KMS-11 (cell line): ENCODE results near the gene METTL9.
A peak's percentile ranks its signal among the peaks of the same experiment; 100 is the strongest.
"Not testable (repeated sequence)": the region's sequence is repeated elsewhere in the genome, so short reads cannot be mapped to it uniquely, and the experiment has no call there.

Source experiments
- H2AFZ ChIP-seq: fragments of 200-600 bp; sonication (generic); 2 replicates; pipeline ENCODE4 v1.6.1; 2016; ENCODE audit warnings: antibody characterized with exemption, mixed run types, low read depth
- H3K27ac ChIP-seq: fragments of 200-600 bp; sonication (generic); 2 replicates; pipeline ENCODE4 v1.6.1; 2016; ENCODE audit warnings: mild to moderate bottlenecking, mixed run types
- H3K27me3 ChIP-seq: fragments of 200-600 bp; sonication (generic); 2 replicates; pipeline ENCODE4 v1.6.1; 2017; ENCODE audit warnings: mild to moderate bottlenecking, low read depth, mixed run types, moderate library complexity; ENCODE audit not compliant: insufficient read depth
- H3K36me3 ChIP-seq: fragments of 200-600 bp; sonication (generic); 2 replicates; pipeline ENCODE4 v1.6.1; 2017; ENCODE audit warnings: mild to moderate bottlenecking, mixed run types; ENCODE audit not compliant: insufficient read depth
- H3K4me1 ChIP-seq: fragments of 200-600 bp; sonication (generic); 2 replicates; pipeline ENCODE4 v1.6.1; 2016; ENCODE audit warnings: mild to moderate bottlenecking, low read depth, mixed run types; ENCODE audit not compliant: poor library complexity, severe bottlenecking
- H3K4me2 ChIP-seq: fragments of 200-600 bp; sonication (generic); 2 replicates; pipeline ENCODE4 v1.7.0; 2016; ENCODE audit warnings: mild to moderate bottlenecking, mixed run types
- H3K4me3 ChIP-seq: fragments of 200-600 bp; sonication (generic); IDR thresholded peaks from 2 replicates; pipeline ENCODE4 v1.6.1; 2017; ENCODE audit warnings: low read depth, low read length, mixed read lengths; ENCODE audit not compliant: insufficient read depth
- H3K79me2 ChIP-seq: fragments of 200-600 bp; sonication (generic); 2 replicates; pipeline ENCODE4 v1.6.1; 2016; ENCODE audit warnings: low read depth, mixed run types; ENCODE audit not compliant: insufficient read depth
- H3K9ac ChIP-seq: fragments of 200-600 bp; sonication (generic); 2 replicates; pipeline ENCODE4 v1.6.1; 2016; ENCODE audit warnings: mild to moderate bottlenecking, mixed run types
- H4K20me1 ChIP-seq: fragments of 200-600 bp; sonication (generic); 2 replicates; pipeline ENCODE4 v1.6.1; 2016; ENCODE audit warnings: mild to moderate bottlenecking, mixed run types; ENCODE audit not compliant: insufficient read depth
- CTCF ChIP-seq: fragments of 200-600 bp; sonication (generic); conservative IDR thresholded peaks from 2 replicates; pipeline ENCODE4 v1.6.1; 2017; ENCODE audit warnings: low read depth, mild to moderate bottlenecking, antibody characterized with exemption, low read length, moderate library complexity, mixed read lengths

Gene METTL9

DNA sequence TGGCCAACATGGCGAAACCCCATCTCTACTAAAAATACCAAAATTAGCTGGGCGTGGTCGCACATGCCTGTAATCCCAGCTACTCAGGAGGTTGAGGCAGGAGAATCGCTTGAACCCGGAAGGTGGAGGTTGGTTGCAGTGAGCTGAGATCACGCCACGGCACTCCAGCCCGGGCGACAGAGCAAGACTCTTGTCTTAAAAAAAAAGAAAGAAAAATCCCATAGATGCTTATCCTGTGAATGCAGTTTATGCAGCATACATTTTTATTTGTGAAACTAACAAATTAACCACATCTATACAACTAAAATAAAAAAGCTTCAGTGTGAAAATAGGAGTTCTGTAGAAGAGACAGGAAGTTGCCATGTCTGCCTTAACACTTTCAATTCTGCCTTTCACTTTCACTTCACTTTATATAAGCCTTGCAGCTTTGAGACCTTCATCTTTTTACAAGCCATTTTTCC is 45.9 kb downstream of the METTL9 start:
- no peak for TF ChIP-seq CTCF
- H3K4me3 ChIP-seq, result no peak overlapping the region
- peak overlapping the region; percentile 51 for H3K27ac ChIP-seq
- H3K79me2 ChIP-seq, result peaks cover 12% of the 10 kb centered on the region
- H3K4me1 ChIP-seq, result peaks cover 45% of the 10 kb centered on the region
- H2AFZ ChIP-seq, result peak overlapping the region; percentile 35
- no peaks in the 10 kb centered on the region for H3K36me3 ChIP-seq
- no peaks in the 10 kb centered on the region for H4K20me1 ChIP-seq
- peak overlapping the region; percentile 90 for H3K4me2 ChIP-seq
- H3K9ac ChIP-seq, result peak overlapping the region; percentile 12; the same call in 1 of the 2 replicates
- no peaks in the 10 kb centered on the region for H3K27me3 ChIP-seq

DNA sequence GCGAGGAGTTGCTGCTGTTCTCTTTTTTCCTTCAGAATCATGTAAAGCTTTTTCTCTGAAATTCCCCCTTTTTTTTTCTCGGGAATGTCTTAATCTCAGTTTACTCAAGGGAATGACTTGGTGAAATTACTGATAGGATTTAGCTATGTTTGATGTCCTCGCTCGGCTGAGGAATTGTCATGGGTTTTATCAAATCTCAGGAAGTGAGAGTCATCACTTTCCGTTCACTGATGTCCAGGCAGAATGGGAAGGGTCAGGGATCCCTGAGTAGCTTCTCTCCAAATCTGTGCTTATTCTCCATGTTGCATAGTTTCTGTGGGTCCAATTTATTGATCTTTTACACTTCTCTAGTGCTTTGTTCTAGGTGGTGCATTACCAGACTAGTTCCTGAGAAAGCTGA is 46.7 kb downstream of the METTL9 start:
- Histone ChIP-seq H3K36me3 (no peaks in the 10 kb centered on the region), H3K4me3 (no peak overlapping the region), H3K79me2 (peaks cover 12% of the 10 kb centered on the region), H3K27me3 (no peaks in the 10 kb centered on the region), H4K20me1 (no peaks in the 10 kb centered on the region), H2AFZ (no peak overlapping the region), H3K4me2 (peak overlapping the region; percentile 90), H3K9ac (no peak overlapping the region), H3K27ac (peak overlapping the region; percentile 51; the same call in 1 of the 2 replicates), H3K4me1 (peaks cover 45% of the 10 kb centered on the region)
- TF ChIP-seq CTCF, result no peak

- Histone ChIP-seq H3K4me1 (peaks cover 45% of the 10 kb centered on the region), H3K27ac (no peak overlapping the region), H3K4me2 (peak overlapping the region; percentile 90; the same call in 1 of the 2 replicates), H3K27me3 (no peaks in the 10 kb centered on the region), H3K9ac (no peak overlapping the region), H4K20me1 (no peaks in the 10 kb centered on the region), H3K79me2 (peaks cover 12% of the 10 kb centered on the region), H3K36me3 (no peaks in the 10 kb centered on the region), H3K4me3 (no peak overlapping the region), H2AFZ (no peak overlapping the region)
- no peak for TF ChIP-seq CTCF
These were observed 47.6 kb downstream of the METTL9 start for GRCh38 chr16:21646721-21647561.

GRCh38 chr16:21647562-21648164 is 48.3 kb downstream of the METTL9 start:
- Histone ChIP-seq H3K27ac (no peak overlapping the region), H3K4me1 (peaks cover 43% of the 10 kb centered on the region), H3K79me2 (peaks cover 12% of the 10 kb centered on the region), H3K9ac (no peak overlapping the region), H3K4me2 (no peak overlapping the region), H3K4me3 (no peak overlapping the region), H4K20me1 (no peaks in the 10 kb centered on the region), H3K36me3 (no peaks in the 10 kb centered on the region), H2AFZ (no peak overlapping the region), H3K27me3 (no peaks in the 10 kb centered on the region)
- no peak for TF ChIP-seq CTCF

- Histone ChIP-seq H3K79me2 (peaks cover 12% of the 10 kb centered on the region), H3K4me1 (peaks cover 20% of the 10 kb centered on the region)
- H3K36me3 ChIP-seq, H4K20me1 ChIP-seq, H3K4me3 ChIP-seq, H3K4me2 ChIP-seq, H2AFZ ChIP-seq, H3K9ac ChIP-seq, H3K27ac ChIP-seq, H3K27me3 ChIP-seq: not testable (repeated sequence)
These were observed 50.5 kb downstream of the METTL9 start for GRCh38 chr16:21649826-21650406.
